T-cell (primary cell): ENCODE data around the gene PKHD1. TPM values are rescaled to one million over a fixed set of nuclear protein-coding genes. Genes with fewer than 3 reads are reported as not detected.

ENCODE experiments used
- ATAC-seq, 4 experiments: fragments of 200-7000 bp in 3 of 4; fragments of 150-1000 bp in 1 of 4; cut with Tn5 transposase; replicated peaks in 1 of 4; 1 replicate in 3 of 4; 2 replicates in 1 of 4; pipeline ENCODE4 v1.10.0; 2021; ENCODE audit warnings: moderate library complexity in 3 of 4, mild to moderate bottlenecking in 2 of 4, moderate number of reproducible peaks in 1 of 4
- CTCF ChIA-PET, 2 donors: fragments of 300-600 bp; sonication (Branson Sonifier 250); formaldehyde crosslinking; loops; one replicate each; lab custom pipeline; 2022; ENCODE audit warnings: antibody characterized with exemption in 2 of 2; lab: Charles Lee
- POLR2A ChIA-PET, 2 donors: fragments of 300-600 bp; sonication (Branson Sonifier 250); formaldehyde crosslinking; loops; one replicate each; lab custom pipeline; 2022; ENCODE audit warnings: antibody characterized with exemption in 2 of 2; lab: Charles Lee
- DNase-seq, 35 experiments: peaks; one replicate each; pipeline versions ENCODE4 v3.0.0 to v3.0.0-alpha.2; 2013 to 2023
- H3K27ac ChIP-seq: one replicate; pipeline ENCODE4 v1.5.1; 2013; ENCODE audit warnings: low read length
- H3K27me3 ChIP-seq, 2 experiments: replicated peaks in 1 of 2; 1 replicate in 1 of 2; 2 replicates in 1 of 2; pipeline versions ENCODE4 v1.6.1 to v1.7.0; 2013; ENCODE audit warnings: low read length in 1 of 2, mixed read lengths in 1 of 2; ENCODE audit not compliant: control insufficient read depth in 2 of 2, insufficient read depth in 2 of 2; ENCODE audit errors: extremely low read depth in 1 of 2
- H3K36me3 ChIP-seq, 2 donors: 1 replicate in 1 of 2; 2 replicates in 1 of 2; pipeline versions ENCODE4 v1.6.1 to v1.7.0; 2013; ENCODE audit warnings: low read length in 1 of 2; ENCODE audit not compliant: control insufficient read depth in 2 of 2, insufficient read depth in 1 of 2; ENCODE audit errors: extremely low read depth in 1 of 2
- H3K4me1 ChIP-seq, 2 experiments: 1 replicate in 1 of 2; 2 replicates in 1 of 2; pipeline versions ENCODE4 v1.6.1 to v1.7.0; 2013; ENCODE audit warnings: low read length in 2 of 2, mixed read lengths in 1 of 2; ENCODE audit not compliant: insufficient read depth in 2 of 2, control insufficient read depth in 1 of 2; ENCODE audit errors: extremely low read depth in 1 of 2
- H3K4me3 ChIP-seq, 2 donors: 1 replicate in 1 of 2; 2 replicates in 1 of 2; pipeline versions ENCODE4 v1.5.1 to v1.7.0; 2013; ENCODE audit warnings: mild to moderate bottlenecking in 2 of 2, low read length in 1 of 2, moderate library complexity in 1 of 2; ENCODE audit not compliant: control insufficient read depth in 1 of 2; ENCODE audit errors: extremely low read depth in 1 of 2
- H3K9me3 ChIP-seq: 2 replicates; pipeline ENCODE4 v1.7.0; 2013
- H3K27ac Mint-ChIP-seq, 2 donors: one replicate each; pipeline ENCODE4 v1.8.0; 2020 to 2021; ENCODE audit warnings: mild to moderate bottlenecking in 2 of 2, mixed read lengths in 2 of 2
- H3K27me3 Mint-ChIP-seq, 2 donors: one replicate each; pipeline ENCODE4 v1.8.0; 2021 to 2022; ENCODE audit warnings: mixed read lengths in 2 of 2
- H3K36me3 Mint-ChIP-seq: one replicate; pipeline ENCODE4 v1.8.0; 2021; ENCODE audit warnings: mixed read lengths
- H3K4me1 Mint-ChIP-seq, 3 donors: one replicate each; pipeline ENCODE4 v1.8.0; 2020 to 2022; ENCODE audit warnings: mixed read lengths in 3 of 3, mild to moderate bottlenecking in 1 of 3
- H3K4me3 Mint-ChIP-seq, 3 donors: one replicate each; pipeline ENCODE4 v1.8.0; 2020 to 2022; ENCODE audit warnings: mild to moderate bottlenecking in 3 of 3, mixed read lengths in 3 of 3, moderate library complexity in 3 of 3
- H3K9me3 Mint-ChIP-seq, 3 donors: one replicate each; pipeline ENCODE4 v1.8.0; 2020 to 2022; ENCODE audit warnings: mixed read lengths in 3 of 3
- WGBS: methylation state at CpG from one replicate; pipeline ENCODE4 v1.1.5; 2013; ENCODE audit warnings: missing lambda C conversion rate; ENCODE audit not compliant: insufficient coverage; 5-methylcytosine and 5-hydroxymethylcytosine counted together
- total RNA-seq, 35 experiments: library from RNA in 6 of 35; stranded (reverse) in 6 of 35; fragments of 120-200 nt in 1 of 35; gene quantifications; one replicate each; pipeline versions ENCODE4 v1.2.1 to v1.2.4 and lab custom pipeline; 2013 to 2026

The PKHD1 gene
- total RNA-seq, 5 donors from 2014 or later (not counting 1 experiment from before 2014, with no cell fraction given): 0.03 TPM; not detected in 3

GRCh38 chr6:52109171-52109571 is 21.8 kb upstream of the PKHD1 start:
- Mint-ChIP-seq H3K27ac (no peak overlapping the region), H3K9me3 (no peaks in the 10 kb centered on the region), H3K4me3 (no peak overlapping the region), H3K36me3 (no peaks in the 10 kb centered on the region), H3K27me3 (peaks cover 9 to 26% of the 10 kb centered on the region in 2 donors), H3K4me1 (no peaks in the 10 kb centered on the region)
- DNase-seq (no peak), ATAC-seq (no peak)
- Histone ChIP-seq H3K4me3 (no peak overlapping the region), H3K36me3 (no peaks in the 10 kb centered on the region), H3K9me3 (no peaks in the 10 kb centered on the region), H3K27ac (no peak overlapping the region), H3K4me1 (no peaks in the 10 kb centered on the region), H3K27me3 (peaks cover 0 to 12% of the 10 kb centered on the region in 2 experiments)
- 63% methylated on average over 2 of the region's 2 CpGs for WGBS
- ChIA-PET POLR2A (no interaction called here), CTCF (no interaction called here)

GRCh38 chr6:52108128-52108527 is 20.7 kb upstream of the PKHD1 start:
- Mint-ChIP-seq H3K4me3 (no peak overlapping the region), H3K36me3 (no peaks in the 10 kb centered on the region), H3K9me3 (no peaks in the 10 kb centered on the region), H3K4me1 (no peaks in the 10 kb centered on the region), H3K27ac (no peak overlapping the region), H3K27me3 (peaks cover 10 to 33% of the 10 kb centered on the region in 2 donors)
- ATAC-seq (no peak), DNase-seq (no peak)
- no peaks in the 10 kb centered on the region for H3K9me3 ChIP-seq
- no peak overlapping the region for H3K4me3 ChIP-seq
- peaks cover 0 to 12% of the 10 kb centered on the region in 2 experiments for H3K27me3 ChIP-seq
- no peaks in the 10 kb centered on the region for H3K36me3 ChIP-seq
- WGBS: 52% methylated on average over 4 of the region's 4 CpGs
- H3K4me1 ChIP-seq: no peaks in the 10 kb centered on the region
- H3K27ac ChIP-seq: no peak overlapping the region
- ChIA-PET CTCF (no interaction called here), POLR2A (interaction anchor here in 1 of 2 donors (0.6 kb wide), 1 partner anchor 964 kb away, joined by 3 read pairs; no protein-coding TSS in a partner anchor)

GRCh38 chr6:52106994-52107393 is 19.6 kb upstream of the PKHD1 start:
- H3K27ac Mint-ChIP-seq: no peak overlapping the region
- CTCF ChIA-PET: no interaction called here

GRCh38 chr6:52104979-52105378 is 17.6 kb upstream of the PKHD1 start:
- DNase-seq (no peak), ATAC-seq (no peak)
- Histone ChIP-seq H3K4me3 (no peak overlapping the region), H3K9me3 (no peaks in the 10 kb centered on the region), H3K36me3 (no peaks in the 10 kb centered on the region), H3K4me1 (no peaks in the 10 kb centered on the region), H3K27me3 (peaks cover 0 to 13% of the 10 kb centered on the region in 2 experiments), H3K27ac (no peak overlapping the region)
- no CpG with 5 or more reads among the region's 4 CpGs for WGBS
- no peaks in the 10 kb centered on the region for H3K4me1 Mint-ChIP-seq
- H3K27me3 Mint-ChIP-seq: peaks cover 21 to 48% of the 10 kb centered on the region in 2 donors
- H3K4me3 Mint-ChIP-seq: no peak overlapping the region
- POLR2A ChIA-PET: no interaction called here
- H3K9me3 Mint-ChIP-seq: no peaks in the 10 kb centered on the region
- no peak overlapping the region for H3K27ac Mint-ChIP-seq
- CTCF ChIA-PET: no interaction called here
- H3K36me3 Mint-ChIP-seq: no peaks in the 10 kb centered on the region

More at GRCh38 chr6:52106994-52107393, 19.6 kb upstream of the PKHD1 start:
- Histone ChIP-seq H3K27ac (no peak overlapping the region), H3K36me3 (no peaks in the 10 kb centered on the region), H3K4me3 (no peak overlapping the region), H3K9me3 (no peaks in the 10 kb centered on the region), H3K27me3 (peaks cover 0 to 14% of the 10 kb centered on the region in 2 experiments), H3K4me1 (no peaks in the 10 kb centered on the region)
- peaks cover 11 to 38% of the 10 kb centered on the region in 2 donors for H3K27me3 Mint-ChIP-seq
- no peaks in the 10 kb centered on the region for H3K9me3 Mint-ChIP-seq
- H3K36me3 Mint-ChIP-seq: no peaks in the 10 kb centered on the region
- ATAC-seq (no peak), DNase-seq (no peak)
- no peaks in the 10 kb centered on the region for H3K4me1 Mint-ChIP-seq
- H3K4me3 Mint-ChIP-seq: no peak overlapping the region
- POLR2A ChIA-PET: no interaction called here

GRCh38 chr6:52103623-52104022 is 16.2 kb upstream of the PKHD1 start:
- Mint-ChIP-seq H3K9me3 (no peaks in the 10 kb centered on the region), H3K27ac (no peak overlapping the region), H3K36me3 (no peaks in the 10 kb centered on the region), H3K27me3 (peaks cover 18 to 41% of the 10 kb centered on the region in 2 donors), H3K4me3 (no peak overlapping the region), H3K4me1 (no peaks in the 10 kb centered on the region)
- H3K9me3 ChIP-seq: no peaks in the 10 kb centered on the region
- ATAC-seq: no peak
- no peaks in the 10 kb centered on the region for H3K36me3 ChIP-seq
- peaks cover 0 to 17% of the 10 kb centered on the region in 2 experiments for H3K27me3 ChIP-seq
- CTCF ChIA-PET: no interaction called here
- no peaks in the 10 kb centered on the region for H3K4me1 ChIP-seq
- DNase-seq: no peak
- H3K27ac ChIP-seq: no peak overlapping the region
- H3K4me3 ChIP-seq: no peak overlapping the region
- 38% methylated on average over 2 of the region's 2 CpGs for WGBS
- POLR2A ChIA-PET: no interaction called here

- ATAC-seq: no peak
- DNase-seq: no peak
- Mint-ChIP-seq H3K4me1 (no peaks in the 10 kb centered on the region), H3K9me3 (no peaks in the 10 kb centered on the region), H3K4me3 (no peak overlapping the region), H3K27ac (no peak overlapping the region), H3K27me3 (peaks cover 20 to 43% of the 10 kb centered on the region in 2 donors), H3K36me3 (no peaks in the 10 kb centered on the region)
- H3K36me3 ChIP-seq: no peaks in the 10 kb centered on the region
- no peak overlapping the region for H3K4me3 ChIP-seq
- ChIA-PET POLR2A (no interaction called here), CTCF (no interaction called here)
- H3K4me1 ChIP-seq: no peaks in the 10 kb centered on the region
- no peaks in the 10 kb centered on the region for H3K9me3 ChIP-seq
- no peak overlapping the region for H3K27ac ChIP-seq
- H3K27me3 ChIP-seq: peaks cover 0 to 19% of the 10 kb centered on the region in 2 experiments
- WGBS: 40% methylated on average over 1 of the region's 1 CpG
These were observed 15.0 kb upstream of the PKHD1 start for GRCh38 chr6:52102405-52102804.

GRCh38 chr6:52098721-52099120 is 11.3 kb upstream of the PKHD1 start:
- peaks cover 27 to 40% of the 10 kb centered on the region in 2 donors for H3K27me3 Mint-ChIP-seq
- ChIA-PET POLR2A (no interaction called here), CTCF (interaction anchor here in 1 of 2 donors (1.8 kb wide), 1 partner anchor 165 kb away, joined by 5 read pairs; no protein-coding TSS in a partner anchor)
- no peaks in the 10 kb centered on the region for H3K4me1 Mint-ChIP-seq
- no peak overlapping the region for H3K27ac ChIP-seq
- DNase-seq: no peak
- no CpG with 5 or more reads among the region's 1 CpG for WGBS
- no peak overlapping the region for H3K27ac Mint-ChIP-seq
- H3K36me3 Mint-ChIP-seq: peaks cover 3% of the 10 kb centered on the region
- no peak overlapping the region for H3K4me3 ChIP-seq
- H3K9me3 ChIP-seq: no peaks in the 10 kb centered on the region
- no peak for ATAC-seq
- H3K9me3 Mint-ChIP-seq: peaks cover 1 to 7% (median 4%) of the 10 kb centered on the region in 3 donors
- peaks cover 0 to 21% of the 10 kb centered on the region in 2 experiments for H3K27me3 ChIP-seq
- H3K4me3 Mint-ChIP-seq: no peak overlapping the region
- H3K4me1 ChIP-seq: no peaks in the 10 kb centered on the region
- no peaks in the 10 kb centered on the region for H3K36me3 ChIP-seq
